ENCODE results near the gene ZNF488.

ZNF488 gene

DNA sequence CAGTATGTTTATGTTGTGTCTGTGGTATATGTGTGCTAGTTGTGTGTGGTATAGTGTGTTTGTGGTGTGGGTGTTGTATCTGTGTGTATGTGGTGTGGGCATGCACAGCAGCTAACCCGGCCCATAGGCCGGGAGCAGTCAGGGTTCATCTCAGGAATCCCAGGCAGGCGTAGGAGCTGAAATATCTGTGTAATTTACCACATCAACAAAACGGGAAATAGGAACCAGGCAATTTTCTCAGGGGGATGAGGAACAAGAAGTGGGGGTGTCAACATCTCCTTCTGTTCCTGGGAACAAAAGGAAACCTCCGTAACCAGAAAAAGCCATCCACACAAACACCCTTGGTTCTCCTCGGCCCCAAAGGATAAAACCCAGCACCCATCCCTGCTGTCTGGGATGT, 24.5 kb upstream of the ZNF488 start:
- no peak for DNase-seq (ENCODE audit: insufficient read length, low spot score)
- TF ChIP-seq, protein P1, sequence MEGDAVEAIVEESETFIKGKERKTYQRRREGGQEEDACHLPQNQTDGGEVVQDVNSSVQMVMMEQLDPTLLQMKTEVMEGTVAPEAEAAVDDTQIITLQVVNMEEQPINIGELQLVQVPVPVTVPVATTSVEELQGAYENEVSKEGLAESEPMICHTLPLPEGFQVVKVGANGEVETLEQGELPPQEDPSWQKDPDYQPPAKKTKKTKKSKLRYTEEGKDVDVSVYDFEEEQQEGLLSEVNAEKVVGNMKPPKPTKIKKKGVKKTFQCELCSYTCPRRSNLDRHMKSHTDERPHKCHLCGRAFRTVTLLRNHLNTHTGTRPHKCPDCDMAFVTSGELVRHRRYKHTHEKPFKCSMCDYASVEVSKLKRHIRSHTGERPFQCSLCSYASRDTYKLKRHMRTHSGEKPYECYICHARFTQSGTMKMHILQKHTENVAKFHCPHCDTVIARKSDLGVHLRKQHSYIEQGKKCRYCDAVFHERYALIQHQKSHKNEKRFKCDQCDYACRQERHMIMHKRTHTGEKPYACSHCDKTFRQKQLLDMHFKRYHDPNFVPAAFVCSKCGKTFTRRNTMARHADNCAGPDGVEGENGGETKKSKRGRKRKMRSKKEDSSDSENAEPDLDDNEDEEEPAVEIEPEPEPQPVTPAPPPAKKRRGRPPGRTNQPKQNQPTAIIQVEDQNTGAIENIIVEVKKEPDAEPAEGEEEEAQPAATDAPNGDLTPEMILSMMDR (IDR thresholded peaks at IDR 0.05; ENCODE audit: insufficient read depth, missing control alignments): no peak
- FAIRE-seq: no peak

DNA sequence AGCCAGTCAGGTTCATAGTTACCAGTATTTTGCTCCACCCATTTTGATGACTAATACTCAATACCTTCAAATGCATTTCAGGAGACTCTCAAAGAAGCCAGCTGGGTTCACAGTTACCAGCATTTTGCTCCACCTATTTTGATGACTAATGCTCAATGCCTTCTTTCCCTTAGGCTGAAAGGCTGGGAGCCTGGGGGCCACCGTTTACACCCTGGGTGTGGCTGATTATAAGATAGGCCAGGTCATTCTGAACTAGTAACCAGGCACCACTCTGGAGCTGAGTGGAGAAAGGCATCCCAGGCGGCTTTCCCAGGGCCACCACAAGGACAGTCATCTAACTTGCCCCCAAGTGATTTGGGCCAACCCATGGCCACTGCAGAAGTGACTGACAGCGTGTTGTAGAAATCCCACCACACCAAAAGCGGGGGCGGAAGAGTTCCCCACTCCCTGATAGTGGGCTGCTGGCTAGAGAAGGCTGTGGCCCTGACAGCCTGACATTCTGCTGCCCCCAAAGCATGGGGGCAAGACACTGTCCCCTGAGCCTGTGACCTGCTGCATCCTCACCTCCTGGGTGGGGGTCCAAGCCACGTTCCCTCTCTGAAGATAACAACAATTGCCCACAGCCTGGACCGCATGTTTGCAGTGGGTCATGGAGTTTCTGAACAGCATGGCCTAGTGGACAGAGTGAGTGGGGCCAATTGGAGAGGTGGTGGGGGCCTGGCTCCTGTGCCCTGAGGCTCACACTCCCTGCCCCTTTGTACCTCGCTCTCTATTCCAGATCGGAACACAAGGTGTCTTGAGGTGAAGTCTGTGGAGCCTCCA, 23.0 kb upstream of the ZNF488 start:
- FAIRE-seq: no peak
- no peak for DNase-seq (ENCODE audit: insufficient read length, low spot score)
- TF ChIP-seq, protein P1 (IDR thresholded peaks at IDR 0.05; ENCODE audit: insufficient read depth, missing control alignments): no peak

DNA sequence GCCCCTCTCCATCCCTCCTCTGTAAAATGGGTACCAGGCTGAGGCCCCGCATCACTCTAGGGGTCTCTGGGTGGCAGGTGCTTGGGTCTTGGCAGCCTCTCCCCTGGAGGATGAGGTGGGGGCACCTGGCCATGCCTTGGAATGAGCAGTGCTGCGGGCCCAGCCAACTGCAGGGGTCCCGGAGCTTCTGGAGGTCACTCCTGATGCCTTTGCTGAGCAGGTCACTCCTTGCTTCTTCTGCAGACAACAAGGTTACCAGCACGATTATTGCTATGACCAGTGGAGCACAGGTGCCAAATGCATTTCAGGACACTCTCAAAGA, 22.4 kb upstream of the ZNF488 start:
- no peak for FAIRE-seq
- DNase-seq (ENCODE audit: insufficient read length, low spot score): no peak
- TF ChIP-seq, protein P1 (IDR thresholded peaks at IDR 0.05; ENCODE audit: insufficient read depth, missing control alignments): no peak

DNA sequence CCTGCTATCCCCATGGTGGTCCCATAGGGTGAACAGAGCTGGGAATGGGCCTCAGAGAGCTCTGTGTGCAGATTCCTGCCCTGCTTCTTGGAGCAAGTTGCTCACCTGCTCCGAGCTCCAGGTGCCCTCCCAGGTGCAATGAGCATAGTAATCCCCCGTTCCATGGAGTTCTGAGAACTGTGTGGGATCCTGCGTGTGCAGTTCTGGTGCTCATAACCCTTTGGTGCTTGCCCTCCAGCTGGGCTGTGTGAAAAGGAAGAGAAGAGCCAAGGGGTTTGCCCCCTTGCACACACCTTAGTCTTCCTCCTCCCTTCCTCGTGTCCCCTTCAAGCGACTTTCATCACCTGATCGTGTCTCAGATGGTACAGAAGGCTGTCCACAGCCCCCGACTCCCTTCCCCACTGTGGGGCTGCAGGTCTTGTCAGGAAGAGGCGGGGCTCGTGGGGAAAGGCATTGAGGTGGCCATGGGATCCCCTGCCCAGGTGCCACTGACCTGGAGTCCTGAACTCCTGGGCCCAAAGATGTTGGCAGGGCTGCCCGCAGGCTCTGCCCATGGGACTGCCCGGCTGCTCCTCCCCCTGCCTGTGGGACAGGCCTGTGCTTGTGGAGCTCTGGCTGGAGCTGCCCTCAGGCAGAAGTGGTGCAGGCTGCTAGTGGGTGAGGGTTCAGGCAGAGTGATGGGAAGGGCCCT, 21.9 kb upstream of the ZNF488 start:
- TF ChIP-seq, protein P1 (IDR thresholded peaks at IDR 0.05; ENCODE audit: insufficient read depth, missing control alignments): no peak
- no peak for FAIRE-seq

DNA sequence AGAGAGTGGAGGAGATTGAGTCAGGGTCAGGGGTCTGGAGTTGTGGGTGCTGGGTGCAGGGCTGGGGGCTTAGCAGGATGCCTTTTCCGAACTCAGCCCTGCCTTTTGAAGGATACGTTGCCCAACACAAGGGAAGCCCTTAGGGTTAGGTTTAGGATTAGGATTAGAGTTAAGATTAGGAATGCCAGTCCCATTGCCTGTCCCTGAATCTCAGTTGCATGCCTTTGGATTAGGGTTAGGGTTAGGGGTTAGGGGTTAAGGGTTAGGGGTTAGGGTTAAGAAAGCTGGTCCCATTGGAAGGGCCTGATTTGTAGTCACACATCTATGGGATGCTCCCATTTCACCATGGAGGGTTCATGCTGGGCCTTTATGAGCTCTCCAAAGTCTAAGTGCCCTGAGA, 20.8 kb upstream of the ZNF488 start:
- DNase-seq (ENCODE audit: insufficient read length, low spot score): no peak
- FAIRE-seq: no peak
- TF ChIP-seq, protein P1 (IDR thresholded peaks at IDR 0.05; ENCODE audit: insufficient read depth, missing control alignments): no peak

More for the DNA sequence above, 21.9 kb upstream of the ZNF488 start:
- no peak for DNase-seq (ENCODE audit: insufficient read length, low spot score)

DNA sequence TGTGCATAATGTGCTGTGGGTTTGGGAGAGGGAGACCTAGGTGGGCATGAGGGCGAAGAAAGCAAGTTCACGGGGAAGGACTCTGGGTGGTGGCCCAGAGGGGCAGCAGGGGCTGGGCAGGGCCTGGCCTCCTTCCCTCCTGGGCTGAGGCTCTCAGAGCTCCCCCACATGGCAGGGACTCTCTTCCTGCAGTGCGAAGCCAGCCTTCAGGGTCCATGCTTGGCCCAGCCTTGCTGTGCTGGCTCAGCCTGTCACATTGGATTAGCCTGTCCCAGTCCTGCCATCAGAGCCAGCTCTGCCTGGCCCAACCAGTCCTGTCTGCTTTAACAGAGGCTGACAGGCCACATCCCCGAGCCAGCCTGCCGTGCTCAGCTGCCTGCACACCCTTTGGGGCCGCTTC, 20.4 kb upstream of the ZNF488 start:
- no peak for DNase-seq (ENCODE audit: insufficient read length, low spot score)
- TF ChIP-seq, protein P1 (IDR thresholded peaks at IDR 0.05; ENCODE audit: insufficient read depth, missing control alignments): no peak
- no peak for FAIRE-seq

Measured in D721Med (cell line).